Cardiac muscle cell (in vitro differentiated cells and primary cell): Measurements from ENCODE around the gene SCARB1. TPM values are rescaled to one million over a fixed set of nuclear protein-coding genes. Genes with fewer than 3 reads are reported as not detected.
A peak's percentile ranks its signal among the peaks of the same experiment; 100 is the strongest.

Experiments used
- DNase-seq, 2 donors: peaks; one replicate each; pipeline versions ENCODE4 v3.0.0 to v3.0.0-alpha.2; 2010 to 2017; ENCODE audit warnings: low read depth in 1 of 2, low spot score in 1 of 2
- H3K27ac ChIP-seq: fragments of 200-600 bp; sonication (generic); 2 replicates; pipeline ENCODE4 v1.5.1; 2016
- H3K27me3 ChIP-seq: fragments of 200-600 bp; sonication (generic); 2 replicates; pipeline ENCODE4 v1.6.0; 2016; ENCODE audit warnings: control low read depth
- H3K36me3 ChIP-seq: fragments of 200-600 bp; sonication (generic); 2 replicates; pipeline ENCODE4 v1.5.1; 2016; ENCODE audit warnings: control low read depth
- H3K4me1 ChIP-seq: fragments of 200-600 bp; sonication (generic); 2 replicates; pipeline ENCODE4 v1.8.1; 2017; ENCODE audit warnings: low read depth, mild to moderate bottlenecking, mixed run types
- H3K4me3 ChIP-seq: fragments of 200-600 bp; sonication (generic); 2 replicates; pipeline ENCODE4 v1.5.1; 2016; ENCODE audit warnings: mild to moderate bottlenecking
- H3K9me3 ChIP-seq: fragments of 200-600 bp; sonication (generic); 2 replicates; pipeline ENCODE4 v1.5.1; 2017; ENCODE audit warnings: low read depth, mild to moderate bottlenecking, control low read depth
- polyA plus RNA-seq: library from polyadenylated mRNA; unstranded; fragments of >200 nt; fragmentation: Nextera tagmentation; extraction: Ambion mirVana; gene quantifications from 2 replicates; pipeline ENCODE4 v1.2.1, GENCODE V29; 2016
- total RNA-seq: library from RNA; depleted of rRNA; stranded (reverse); fragments of >200 nt; gene quantifications from 2 replicates; pipeline ENCODE4 v1.2.3, GENCODE V29; 2016
- TF ChIP-seq, protein P1 (sequence below): IDR thresholded peaks from 2 replicates; pipeline ENCODE4 v1.5.1; 2012; ENCODE audit warnings: low read depth, mild to moderate bottlenecking, low read length

Gene SCARB1
- total and polyA plus RNA-seq, 2 experiments from 2014 or later = 37.7 to 42.5 TPM

DNA sequence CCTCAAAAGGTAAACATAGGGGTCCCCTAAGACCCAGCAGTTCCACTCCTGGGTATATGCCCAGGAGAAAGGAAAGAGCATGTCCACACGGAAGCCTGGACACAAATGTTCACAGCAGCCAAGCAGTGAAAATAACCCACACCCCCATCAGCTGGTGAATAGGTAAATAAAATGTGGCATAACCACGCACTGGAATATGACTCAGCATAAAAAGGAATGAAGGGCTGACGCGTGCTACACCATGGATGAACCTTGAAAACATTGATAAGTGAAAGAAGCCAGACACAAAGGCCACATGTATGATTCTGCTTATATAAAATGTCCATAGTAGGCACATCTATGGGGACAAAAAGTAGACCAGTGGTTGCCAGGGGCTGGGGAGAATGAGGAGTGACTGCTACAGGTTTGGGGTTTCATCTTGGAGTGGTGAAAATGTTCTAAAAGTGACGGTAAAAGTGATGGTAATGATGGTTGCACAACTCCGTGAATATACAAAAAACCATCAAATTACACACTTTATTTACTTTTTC, 3.8 kb upstream of the SCARB1 start:
- Histone ChIP-seq H3K4me3 (no peak overlapping the region), H3K36me3 (no peaks in the 10 kb centered on the region), H3K4me1 (no peaks in the 10 kb centered on the region), H3K9me3 (no peaks in the 10 kb centered on the region), H3K27ac (no peak overlapping the region), H3K27me3 (no peaks in the 10 kb centered on the region)
- DNase-seq = peak in 1 of 2 donors; percentile 75
- TF ChIP-seq, protein P1, sequence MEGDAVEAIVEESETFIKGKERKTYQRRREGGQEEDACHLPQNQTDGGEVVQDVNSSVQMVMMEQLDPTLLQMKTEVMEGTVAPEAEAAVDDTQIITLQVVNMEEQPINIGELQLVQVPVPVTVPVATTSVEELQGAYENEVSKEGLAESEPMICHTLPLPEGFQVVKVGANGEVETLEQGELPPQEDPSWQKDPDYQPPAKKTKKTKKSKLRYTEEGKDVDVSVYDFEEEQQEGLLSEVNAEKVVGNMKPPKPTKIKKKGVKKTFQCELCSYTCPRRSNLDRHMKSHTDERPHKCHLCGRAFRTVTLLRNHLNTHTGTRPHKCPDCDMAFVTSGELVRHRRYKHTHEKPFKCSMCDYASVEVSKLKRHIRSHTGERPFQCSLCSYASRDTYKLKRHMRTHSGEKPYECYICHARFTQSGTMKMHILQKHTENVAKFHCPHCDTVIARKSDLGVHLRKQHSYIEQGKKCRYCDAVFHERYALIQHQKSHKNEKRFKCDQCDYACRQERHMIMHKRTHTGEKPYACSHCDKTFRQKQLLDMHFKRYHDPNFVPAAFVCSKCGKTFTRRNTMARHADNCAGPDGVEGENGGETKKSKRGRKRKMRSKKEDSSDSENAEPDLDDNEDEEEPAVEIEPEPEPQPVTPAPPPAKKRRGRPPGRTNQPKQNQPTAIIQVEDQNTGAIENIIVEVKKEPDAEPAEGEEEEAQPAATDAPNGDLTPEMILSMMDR = no peak

DNA sequence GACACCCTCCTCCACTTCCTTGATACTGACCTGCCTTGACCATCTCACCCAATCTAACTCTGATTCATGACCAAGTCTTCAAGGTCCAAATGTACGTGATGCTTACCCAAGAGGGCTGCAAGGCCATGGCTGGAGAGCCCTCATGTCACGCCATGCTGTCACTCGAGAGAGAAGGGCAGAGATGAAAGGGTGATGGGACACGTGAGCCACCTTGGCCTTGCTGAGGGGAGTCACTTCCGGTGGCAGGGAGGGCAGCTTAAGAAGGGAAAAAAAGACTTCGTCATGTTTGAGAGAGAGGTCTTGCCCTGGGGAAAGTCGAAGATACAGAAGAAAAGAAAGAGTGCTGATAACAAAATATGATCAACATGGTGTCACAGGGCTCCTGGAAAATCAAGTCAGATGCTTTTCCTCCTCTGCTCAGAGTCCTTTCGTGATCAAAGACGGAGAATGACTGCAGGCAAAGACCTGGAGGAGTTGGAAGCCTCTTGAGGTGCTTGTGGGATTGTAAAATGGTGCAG, 3.3 kb upstream of the SCARB1 start:
- no peak for DNase-seq
- TF ChIP-seq, protein P1 = no peak
- no peak overlapping the region for H3K4me3 ChIP-seq

DNA sequence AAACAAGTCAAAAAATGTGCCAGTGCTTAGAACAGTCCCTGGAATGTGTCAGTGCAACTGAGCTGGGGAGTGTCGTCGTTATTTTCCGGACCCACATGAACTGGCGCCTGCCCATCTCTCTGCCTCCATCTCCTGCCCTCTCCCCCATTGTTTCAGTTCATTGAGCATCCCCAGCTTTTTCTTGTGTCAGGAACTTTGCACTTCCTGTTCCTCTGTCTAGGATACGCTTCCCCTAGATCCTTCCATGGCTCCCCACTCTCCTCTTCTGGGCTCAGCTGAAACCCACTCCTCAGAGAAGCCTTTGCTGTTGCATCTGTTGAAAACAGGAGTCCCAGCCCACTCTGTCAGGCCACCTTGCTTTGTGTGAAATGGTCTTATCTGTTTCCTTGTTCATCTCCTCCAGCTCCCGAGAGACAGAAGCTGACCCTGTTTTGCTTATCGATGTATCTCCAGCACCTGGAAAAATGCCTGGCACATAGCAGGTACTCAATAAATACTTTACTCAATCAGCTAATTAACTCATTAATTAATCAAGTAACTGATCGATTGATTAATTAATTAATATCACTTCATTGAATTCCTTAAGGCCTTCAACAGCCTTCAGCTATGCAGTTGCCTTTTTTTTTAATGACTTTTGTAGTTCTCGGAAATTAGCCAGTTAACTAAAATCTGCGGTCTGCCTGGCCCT, 2.7 kb upstream of the SCARB1 start:
- no peak for DNase-seq
- Histone ChIP-seq H3K27me3 (no peaks in the 10 kb centered on the region), H3K27ac (no peak overlapping the region), H3K4me1 (no peaks in the 10 kb centered on the region), H3K4me3 (no peak overlapping the region), H3K36me3 (no peaks in the 10 kb centered on the region), H3K9me3 (no peaks in the 10 kb centered on the region)
- TF ChIP-seq, protein P1 = no peak

More for the DNA sequence above, 3.3 kb upstream of the SCARB1 start:
- Histone ChIP-seq H3K27ac (no peak overlapping the region), H3K4me1 (no peaks in the 10 kb centered on the region), H3K9me3 (no peaks in the 10 kb centered on the region), H3K36me3 (no peaks in the 10 kb centered on the region), H3K27me3 (no peaks in the 10 kb centered on the region)

DNA sequence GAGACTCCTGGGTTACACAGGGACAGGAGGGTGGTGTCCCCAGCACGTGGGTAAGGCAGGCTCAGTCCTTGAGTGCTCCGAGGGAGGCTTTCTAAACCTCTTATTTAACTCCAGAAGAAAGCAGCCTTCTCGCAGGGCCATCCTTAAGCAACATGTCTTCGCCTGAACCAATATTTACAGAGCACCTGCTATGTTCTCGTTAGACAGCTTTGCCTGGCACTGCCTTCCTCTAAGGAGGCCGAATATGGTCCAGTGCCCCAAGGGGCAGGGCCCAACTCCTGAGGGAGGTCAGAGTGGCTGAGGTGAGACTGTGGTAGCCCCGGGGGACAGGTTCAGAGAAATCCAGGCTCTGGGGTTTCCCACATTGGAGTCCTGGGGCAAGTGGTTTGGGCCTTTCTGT, 2.1 kb upstream of the SCARB1 start:
- no peaks in the 10 kb centered on the region for H3K4me1 ChIP-seq
- DNase-seq = no peak
- no peaks in the 10 kb centered on the region for H3K27me3 ChIP-seq
- H3K36me3 ChIP-seq = no peaks in the 10 kb centered on the region
- no peak overlapping the region for H3K4me3 ChIP-seq
- no peaks in the 10 kb centered on the region for H3K9me3 ChIP-seq
- no peak overlapping the region for H3K27ac ChIP-seq
- TF ChIP-seq, protein P1 = no peak

DNA sequence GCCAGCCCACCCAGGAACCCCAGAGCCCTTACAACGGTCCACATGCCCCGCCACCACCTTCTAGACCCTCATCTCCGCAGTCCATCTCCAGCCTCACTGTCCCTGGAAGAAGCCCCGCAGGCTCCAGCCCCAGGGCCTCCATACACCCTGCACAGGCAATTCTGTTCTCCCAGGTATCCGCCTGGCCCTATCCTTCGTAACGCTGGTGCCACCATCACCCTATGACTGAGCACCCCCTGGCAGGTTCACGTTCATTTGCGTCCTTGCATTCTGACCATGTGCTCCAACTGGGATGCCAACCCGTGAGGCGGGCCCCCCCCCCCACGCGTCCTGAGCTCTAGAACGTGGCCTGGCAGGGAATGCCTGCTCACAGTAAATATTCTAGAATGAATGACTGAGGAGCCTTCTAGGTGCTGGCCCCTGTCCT, 675 bp upstream of the SCARB1 start:
- Histone ChIP-seq H3K9me3 (no peaks in the 10 kb centered on the region), H3K4me3 (peak overlapping the region; percentile 54), H3K27ac (no peak overlapping the region), H3K36me3 (no peaks in the 10 kb centered on the region), H3K4me1 (no peaks in the 10 kb centered on the region), H3K27me3 (no peaks in the 10 kb centered on the region)
- TF ChIP-seq, protein P1 = no peak
- no peak for DNase-seq
